Activated CD8-positive, alpha-beta T cell treated with anti-CD3 and anti-CD28 coated beads, Interleukin-2, amount 10 ng/mL, durations not matched to agents 7 days and 5 days (primary cell): ENCODE data around the gene ASF1A. TPM values are rescaled to one million over a fixed set of nuclear protein-coding genes. Genes with fewer than 3 reads are reported as not detected.

Experiments
- ATAC-seq: fragments of 150-1000 bp; cut with Tn5 transposase; one replicate; pipeline ENCODE4 v1.10.0; 2021; ENCODE audit warnings: moderate library complexity
- CTCF ChIA-PET: fragments of 350-600 bp; sonication (Branson Sonifier 250); formaldehyde crosslinking; loops from one replicate; lab custom pipeline; 2021; ENCODE audit warnings: antibody characterized with exemption; lab: Charles Lee
- POLR2A ChIA-PET: fragments of 350-600 bp; sonication (Branson Sonifier 250); formaldehyde crosslinking; loops from one replicate; lab custom pipeline; 2021; ENCODE audit warnings: antibody characterized with exemption; lab: Charles Lee
- DNase-seq: peaks from one replicate; pipeline ENCODE4 v3.0.0-alpha.2; 2020
- H3K27ac Mint-ChIP-seq: one replicate; pipeline ENCODE4 v1.8.0; 2021; ENCODE audit warnings: mild to moderate bottlenecking, mixed read lengths
- H3K27me3 Mint-ChIP-seq: one replicate; pipeline ENCODE4 v1.8.0; 2021; ENCODE audit warnings: low read depth, mixed read lengths
- H3K36me3 Mint-ChIP-seq: one replicate; pipeline ENCODE4 v1.8.0; 2021; ENCODE audit warnings: low read depth, mixed read lengths
- H3K4me1 Mint-ChIP-seq: one replicate; pipeline ENCODE4 v1.8.0; 2021; ENCODE audit warnings: low read depth, mixed read lengths
- H3K4me3 Mint-ChIP-seq: one replicate; pipeline ENCODE4 v1.8.0; 2021; ENCODE audit warnings: mild to moderate bottlenecking, mixed read lengths
- H3K9me3 Mint-ChIP-seq: one replicate; pipeline ENCODE4 v1.8.0; 2022; ENCODE audit warnings: mixed read lengths; ENCODE audit not compliant: insufficient read depth
- total RNA-seq, 2 experiments: library from RNA; stranded (reverse); gene quantifications; one replicate each; pipeline ENCODE4 v1.2.3, GENCODE V29; 2021

Gene ASF1A
- total RNA-seq, 2 experiments from 2014 or later: 49.4 to 51.1 TPM

GRCh38 chr6:118935331-118935668 lies 41.3 kb downstream of the ASF1A start:
- Mint-ChIP-seq H3K27me3 (no peaks in the 10 kb centered on the region), H3K4me3 (peak overlapping the region; percentile 88), H3K4me1 (peaks cover 24% of the 10 kb centered on the region), H3K9me3 (peaks cover 8% of the 10 kb centered on the region), H3K27ac (peak overlapping the region; percentile 89), H3K36me3 (peaks cover 35% of the 10 kb centered on the region)
- POLR2A ChIA-PET: interaction anchor here (0.7 to 1.7 kb wide), 6 partner anchors 12 to 378 kb away, joined by 3 to 25 read pairs (median 3); partner anchors contain the start of gene ASF1A
- no peak for ATAC-seq
- DNase-seq: no peak
- CTCF ChIA-PET: interaction anchor here (0.7 to 2.5 kb wide), 3 partner anchors 39 to 225 kb away, joined by 3 to 9 read pairs (median 4); no protein-coding TSS in a partner anchor

GRCh38 chr6:118935978-118936703 lies 42.2 kb downstream of the ASF1A start:
- no peaks in the 10 kb centered on the region for H3K27me3 Mint-ChIP-seq
- ATAC-seq (no peak), DNase-seq (no peak)
- H3K36me3 Mint-ChIP-seq: peaks cover 28% of the 10 kb centered on the region
- ChIA-PET POLR2A (interaction anchor here (1.3 to 1.7 kb wide), 2 partner anchors 41 to 226 kb away, joined by 3 to 25 read pairs; partner anchors contain the start of gene ASF1A), CTCF (interaction anchor here (1.3 to 2.5 kb wide), 2 partner anchors 40 to 174 kb away, joined by 4 to 9 read pairs; no protein-coding TSS in a partner anchor)
- H3K27ac Mint-ChIP-seq: no peak overlapping the region
- peaks cover 24% of the 10 kb centered on the region for H3K4me1 Mint-ChIP-seq
- H3K9me3 Mint-ChIP-seq: peaks cover 8% of the 10 kb centered on the region
- no peak overlapping the region for H3K4me3 Mint-ChIP-seq

GRCh38 chr6:118939683-118940082 lies 45.7 kb downstream of the ASF1A start:
- ATAC-seq (no peak), DNase-seq (no peak)
- peaks cover 21% of the 10 kb centered on the region for H3K36me3 Mint-ChIP-seq
- peaks cover 26% of the 10 kb centered on the region for H3K9me3 Mint-ChIP-seq
- no peak overlapping the region for H3K27ac Mint-ChIP-seq
- peaks cover 12% of the 10 kb centered on the region for H3K4me1 Mint-ChIP-seq
- no peak overlapping the region for H3K4me3 Mint-ChIP-seq
- peaks cover 2% of the 10 kb centered on the region for H3K27me3 Mint-ChIP-seq
- POLR2A ChIA-PET: interaction anchor here (0.5 kb wide), 1 partner anchor 328 kb away, joined by 4 read pairs; no protein-coding TSS in a partner anchor
- CTCF ChIA-PET: no interaction called here

DNA sequence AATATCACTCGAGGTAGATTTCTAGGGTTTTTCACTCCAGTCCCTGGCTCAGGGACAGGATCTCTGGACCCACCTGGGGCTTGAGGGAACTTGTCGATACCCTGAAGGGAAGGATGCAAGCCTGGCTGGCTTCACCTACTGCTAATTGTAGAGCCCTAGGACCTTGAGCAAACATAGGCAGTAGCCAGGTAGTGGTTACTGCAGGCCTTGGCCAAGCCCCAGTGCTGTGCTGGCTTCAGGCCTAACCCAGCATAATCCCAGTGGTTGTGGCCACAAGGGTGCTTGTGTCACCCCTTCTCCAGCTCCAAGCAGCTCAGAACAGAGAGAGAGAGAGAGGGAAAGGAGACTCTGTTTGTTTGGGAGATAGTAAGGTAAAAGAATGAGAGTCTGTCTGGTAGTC lies 46.8 kb downstream of the ASF1A start:
- H3K27ac Mint-ChIP-seq: no peak overlapping the region
- peaks cover 5% of the 10 kb centered on the region for H3K4me1 Mint-ChIP-seq
- peaks cover 2% of the 10 kb centered on the region for H3K27me3 Mint-ChIP-seq
- H3K36me3 Mint-ChIP-seq: peaks cover 22% of the 10 kb centered on the region
- ATAC-seq (no peak), DNase-seq (no peak)
- no peak overlapping the region for H3K4me3 Mint-ChIP-seq
- ChIA-PET CTCF (no interaction called here), POLR2A (no interaction called here)
- H3K9me3 Mint-ChIP-seq: peaks cover 36% of the 10 kb centered on the region

GRCh38 chr6:118945217-118945616 lies 51.3 kb downstream of the ASF1A start:
- Mint-ChIP-seq H3K27me3 (peaks cover 2% of the 10 kb centered on the region), H3K27ac (no peak overlapping the region), H3K4me3 (no peak overlapping the region), H3K4me1 (no peaks in the 10 kb centered on the region), H3K9me3 (peaks cover 47% of the 10 kb centered on the region), H3K36me3 (peaks cover 4% of the 10 kb centered on the region)
- ChIA-PET POLR2A (interaction anchor here (0.6 kb wide), 1 partner anchor 254 kb away, joined by 3 read pairs; no protein-coding TSS in a partner anchor), CTCF (no interaction called here)
- DNase-seq (no peak), ATAC-seq (no peak)

DNA sequence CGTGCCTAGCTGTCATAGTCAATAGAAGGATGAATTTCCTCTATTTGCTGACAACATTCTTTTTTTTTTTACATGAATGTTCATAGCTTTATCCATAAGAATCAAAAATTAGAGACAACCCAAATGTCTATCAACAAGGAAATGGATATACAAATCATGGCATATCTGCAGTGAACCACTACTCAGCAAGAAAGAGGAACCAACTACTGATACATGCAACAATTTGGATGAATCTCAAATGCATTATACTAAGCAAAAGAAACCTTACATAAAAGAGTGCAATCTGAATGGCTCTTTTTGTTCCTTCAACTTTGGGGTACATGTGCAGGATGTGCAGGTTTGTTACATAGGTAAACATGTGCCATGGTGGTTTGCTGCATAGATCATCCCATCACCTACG lies 58.7 kb downstream of the ASF1A start:
- H3K9me3 Mint-ChIP-seq: peaks cover 5% of the 10 kb centered on the region
- no peak overlapping the region for H3K4me3 Mint-ChIP-seq
- H3K36me3 Mint-ChIP-seq: no peaks in the 10 kb centered on the region
- ChIA-PET POLR2A (no interaction called here), CTCF (interaction anchor here (1.0 to 2.7 kb wide), 2 partner anchors 10 to 158 kb away, joined by 3 to 8 read pairs; no protein-coding TSS in a partner anchor)
- peaks cover 2% of the 10 kb centered on the region for H3K27me3 Mint-ChIP-seq
- no peaks in the 10 kb centered on the region for H3K4me1 Mint-ChIP-seq
- DNase-seq (no peak), ATAC-seq (no peak)
- no peak overlapping the region for H3K27ac Mint-ChIP-seq

- Mint-ChIP-seq H3K4me1 (peaks cover 4% of the 10 kb centered on the region), H3K36me3 (no peaks in the 10 kb centered on the region), H3K4me3 (no peak overlapping the region), H3K9me3 (peaks cover 5% of the 10 kb centered on the region), H3K27me3 (peaks cover 2% of the 10 kb centered on the region), H3K27ac (no peak overlapping the region)
- ATAC-seq (no peak), DNase-seq (no peak)
- ChIA-PET CTCF (interaction anchor here (1.0 to 2.7 kb wide), 2 partner anchors 10 to 157 kb away, joined by 3 to 8 read pairs; no protein-coding TSS in a partner anchor), POLR2A (no interaction called here)
Measured at GRCh38 chr6:118953391-118953790, 59.4 kb downstream of the ASF1A start.

Other genes starting within 250 kb of the ASF1A start
- gene CEP85L, start 242.6 kb upstream of the ASF1A start, total RNA-seq: 10 to 100 TPM; 45.7 to 48.7 TPM
- gene MCM9, start 41.0 kb downstream of the ASF1A start, total RNA-seq: 10 to 100 TPM; 18.1 to 18.8 TPM
- 1 to 10 TPM; 2.2 to 2.7 TPM for gene FAM184A, start 184.5 kb downstream of the ASF1A start, total RNA-seq